ENCODE data around the gene MGAT5.

The MGAT5 gene

DNA sequence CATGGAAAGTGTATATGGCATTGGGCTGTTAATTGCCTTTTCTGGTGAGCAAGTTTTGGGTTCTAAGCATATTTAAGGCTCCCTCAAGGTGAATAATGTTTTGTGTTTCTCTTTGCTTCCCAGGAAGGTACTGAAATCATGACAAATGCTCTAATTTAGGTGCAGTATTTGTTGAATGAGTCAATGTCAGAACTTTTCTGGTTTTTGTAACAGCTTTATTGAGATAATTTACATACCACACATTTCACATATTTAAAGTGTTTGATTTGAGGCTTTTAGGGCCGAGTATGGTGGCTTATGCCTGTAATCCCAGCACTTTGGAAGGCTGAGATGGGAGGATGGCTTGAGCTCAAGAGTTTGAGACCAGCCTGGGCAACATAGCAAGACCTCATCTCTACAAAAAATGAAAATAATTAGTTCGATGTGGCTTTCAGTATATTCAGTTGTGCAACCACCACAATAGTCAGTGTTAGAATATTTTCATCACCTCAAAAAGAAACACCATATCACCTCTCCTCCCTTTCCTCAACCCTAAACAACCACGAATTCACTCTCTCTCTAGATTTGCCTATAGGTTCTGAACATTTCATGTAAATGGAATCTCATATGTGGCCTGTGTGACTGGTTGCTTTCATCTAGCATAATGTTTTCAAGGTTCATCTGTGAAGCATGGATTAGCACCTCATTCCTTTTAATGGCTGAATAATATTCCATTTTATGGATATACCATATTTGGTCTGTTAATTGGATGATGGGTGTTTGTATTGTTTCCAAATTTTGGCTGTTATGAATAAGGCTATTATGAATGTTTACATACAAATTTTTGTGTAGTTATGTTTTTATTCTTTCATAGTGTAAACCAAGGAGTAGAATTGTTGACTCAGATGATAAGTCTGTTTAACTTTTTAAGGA, 54.9 kb downstream of the MGAT5 start:
- DNase-seq = no peak

DNA sequence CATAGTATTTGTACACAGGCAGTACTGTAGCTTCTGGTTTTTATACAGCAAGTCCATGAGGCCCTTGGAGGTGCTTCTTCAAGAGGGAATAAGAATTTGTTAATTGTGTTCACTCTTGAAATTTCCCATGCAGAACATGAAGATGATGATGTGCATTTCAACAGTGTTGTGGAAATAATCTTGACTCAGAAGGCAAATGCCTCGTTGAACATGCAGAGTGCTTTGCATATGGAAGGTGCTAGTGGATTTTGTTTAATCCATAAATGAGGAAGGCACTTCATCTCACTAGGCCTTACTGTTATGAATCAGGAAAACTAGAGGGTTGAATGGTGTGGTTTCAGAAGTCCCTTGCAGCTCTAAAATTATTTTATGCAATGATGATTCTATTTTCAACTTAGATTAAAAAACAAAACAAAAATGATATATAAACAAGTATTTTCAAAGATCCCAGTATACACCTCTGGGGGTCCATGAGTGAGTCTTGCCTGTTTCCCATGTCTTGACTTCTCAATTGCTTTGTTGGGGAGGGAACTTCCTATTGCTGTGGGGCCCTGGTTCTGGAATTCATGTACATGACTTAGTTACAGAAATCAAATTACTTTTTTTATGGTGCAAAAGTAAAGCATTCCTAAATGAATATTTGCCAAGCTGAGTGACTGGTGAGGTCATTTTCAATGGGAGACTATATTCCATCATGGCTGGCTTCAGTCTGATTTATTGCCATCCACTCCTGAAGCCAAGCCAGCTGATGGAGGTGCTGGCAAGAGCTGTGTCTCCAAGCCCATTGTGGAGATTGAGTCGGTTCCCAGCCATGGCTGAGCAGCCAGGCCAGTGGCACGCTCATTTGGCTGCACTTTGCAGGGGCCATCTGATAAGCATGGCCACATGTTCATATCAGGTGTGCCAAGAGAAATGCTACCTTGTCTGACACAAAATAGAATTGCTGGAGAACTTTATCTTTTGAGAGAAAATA, 56.5 kb downstream of the MGAT5 start:
- no peak for DNase-seq

DNA sequence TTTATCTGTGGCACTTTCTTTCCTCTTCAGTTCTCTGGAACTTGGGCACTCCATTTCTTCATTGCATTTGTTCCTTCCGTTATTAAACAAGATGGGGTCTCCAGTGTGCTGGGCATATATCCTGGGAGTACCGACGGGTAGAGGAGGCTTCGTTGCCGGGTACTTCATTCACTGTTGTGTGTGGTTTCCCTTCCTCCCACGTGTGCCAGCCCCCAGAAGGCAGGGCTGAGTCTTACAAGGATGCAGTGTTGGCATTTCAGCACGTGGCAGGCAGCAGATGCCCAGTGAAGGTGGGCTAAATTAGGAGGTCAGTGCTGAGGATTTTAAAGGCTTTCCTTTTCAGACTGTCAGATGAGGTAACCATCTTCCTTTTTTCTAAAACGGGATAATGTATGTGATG, 58.6 kb downstream of the MGAT5 start:
- no peak for DNase-seq

DNA sequence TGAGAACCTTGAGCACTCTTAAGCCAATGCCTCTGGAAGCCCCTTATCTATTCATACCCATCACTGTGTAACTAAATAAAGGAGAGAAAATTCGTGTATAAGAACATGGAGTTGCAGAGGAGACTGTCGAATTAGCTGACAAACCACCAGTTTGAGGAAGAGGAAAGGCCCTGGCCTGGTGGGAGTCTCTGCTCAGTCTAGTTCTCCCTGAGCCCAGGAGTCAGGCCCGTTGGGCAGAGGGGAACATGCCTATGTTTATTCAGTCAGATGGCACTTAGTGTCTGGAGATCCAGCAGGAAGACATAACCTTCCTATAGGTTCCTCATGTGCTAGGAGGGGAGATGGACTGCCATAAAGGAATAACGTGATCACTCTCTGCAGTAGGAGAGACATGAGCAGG, 60.3 kb downstream of the MGAT5 start:
- no peak for DNase-seq

DNA sequence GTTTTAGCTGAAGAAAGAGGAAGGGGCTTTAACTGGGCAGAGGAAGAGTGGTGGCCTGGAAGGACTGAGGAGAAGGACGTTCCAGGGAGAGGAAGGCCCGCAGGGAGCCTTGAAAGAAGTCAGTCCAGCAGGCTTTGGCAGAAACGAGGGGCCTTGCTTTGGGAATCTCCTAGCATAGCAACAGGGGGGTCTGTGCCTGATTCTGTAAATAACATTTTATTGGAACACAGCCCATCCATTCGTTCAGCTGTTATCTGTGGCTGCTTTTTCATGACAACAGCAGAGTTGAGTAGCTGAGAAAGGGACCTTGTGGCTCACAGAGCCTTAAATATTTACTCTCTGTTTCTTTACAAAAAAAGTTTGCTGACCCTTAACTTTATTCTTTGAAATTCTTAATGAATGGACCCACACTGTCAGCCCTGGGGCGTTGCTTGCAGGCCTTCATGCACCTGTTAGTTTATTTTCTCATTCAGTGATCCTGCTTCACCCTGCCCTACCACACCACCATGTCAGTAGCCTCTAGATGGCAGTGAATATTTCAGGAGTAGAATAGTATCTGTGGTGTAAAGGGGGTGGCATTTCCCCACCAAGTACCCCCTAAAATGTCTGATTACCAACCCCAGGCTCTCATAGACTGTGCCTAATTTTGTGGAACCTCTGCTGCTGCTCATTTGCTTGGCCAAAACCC, 61.0 kb downstream of the MGAT5 start:
- DNase-seq = no peak

DNA sequence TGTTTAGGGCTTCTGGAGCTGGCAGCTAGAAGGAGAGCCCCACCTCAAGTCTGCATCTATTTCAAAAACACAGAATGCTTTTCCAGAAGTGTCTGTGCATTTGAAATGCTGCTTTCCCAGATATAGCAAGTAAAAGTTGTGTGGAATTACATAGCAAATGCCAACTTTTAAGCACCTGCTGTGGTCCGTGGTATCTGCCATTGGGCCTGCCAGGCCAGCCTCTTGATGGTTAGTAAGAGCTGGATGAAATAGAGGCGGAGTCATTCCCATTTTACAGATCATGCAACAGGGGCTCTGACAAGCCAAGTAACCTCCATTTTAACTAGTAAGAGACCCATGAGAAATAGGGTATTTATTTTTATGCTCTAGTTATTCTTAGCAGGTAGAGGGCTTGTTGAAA, 61.6 kb downstream of the MGAT5 start:
- DNase-seq = no peak

DNA sequence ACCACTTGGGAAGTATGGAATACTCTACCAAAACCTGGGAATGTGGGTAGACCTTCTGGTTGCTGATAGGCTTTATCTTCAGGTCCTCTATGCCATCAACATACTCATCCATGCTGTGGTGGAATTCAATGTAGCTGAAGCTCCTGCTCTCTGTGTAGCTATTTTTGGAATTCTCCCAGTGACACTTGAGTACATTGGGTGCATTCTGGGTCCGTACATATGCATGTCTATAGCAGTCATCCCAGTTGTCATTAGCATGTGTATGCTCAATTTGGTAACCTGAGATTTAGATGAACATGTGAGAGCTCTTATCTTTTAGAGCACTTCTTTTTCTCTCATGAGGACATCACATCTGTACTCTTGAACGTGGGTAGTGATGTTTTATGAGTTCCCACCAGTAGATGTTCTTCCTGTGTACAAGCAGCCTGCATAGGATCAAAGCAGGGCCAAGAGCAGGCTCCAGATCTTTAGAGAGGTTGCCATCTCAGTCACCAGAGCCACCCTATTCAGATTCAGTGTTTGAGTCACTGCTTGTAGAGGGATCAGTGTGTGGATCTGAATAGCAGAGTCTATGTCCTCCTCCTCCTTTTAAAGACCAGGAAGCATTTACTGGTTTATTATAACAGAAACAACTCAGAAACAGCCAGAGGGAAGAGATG, 65.9 kb downstream of the MGAT5 start:
- no peak for DNase-seq

DNA sequence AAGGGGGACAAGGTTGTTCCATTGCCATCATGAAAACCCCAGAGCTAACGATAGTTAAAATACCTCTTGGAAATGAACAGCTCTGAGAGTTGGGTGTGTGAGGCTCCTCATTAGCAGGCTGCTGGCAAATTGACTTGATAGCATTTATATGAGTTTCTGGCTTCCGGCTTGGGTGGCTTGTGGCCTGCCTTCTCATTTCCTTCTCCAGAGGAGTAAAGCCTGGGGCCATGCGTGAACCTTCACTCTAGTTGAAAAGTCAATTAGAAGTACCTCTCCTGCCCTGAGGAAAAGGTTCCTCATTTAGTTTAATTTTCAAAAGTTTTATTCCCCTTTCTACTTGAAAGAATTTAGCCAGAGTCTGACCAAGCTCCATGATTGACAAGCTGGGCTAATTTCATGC, 67.1 kb downstream of the MGAT5 start:
- no peak for DNase-seq

DNA sequence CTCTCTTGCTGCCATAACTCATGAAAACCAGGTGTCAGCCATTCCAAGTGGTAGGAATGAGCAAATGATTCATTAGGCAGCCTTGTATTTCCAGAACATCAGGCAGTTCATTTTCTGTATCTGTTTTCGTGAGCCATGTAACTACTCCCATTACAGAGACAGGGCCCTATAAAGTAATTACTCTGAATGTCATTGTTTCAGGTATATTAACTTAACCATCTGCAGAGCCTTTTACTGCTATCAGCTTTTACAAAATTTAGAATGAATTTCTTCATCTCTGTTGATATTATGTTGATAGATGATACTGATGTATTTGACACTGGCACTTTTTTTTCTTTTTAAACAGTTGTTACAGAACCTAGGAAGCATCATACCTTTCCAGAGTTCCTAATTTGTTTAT, 69.9 kb downstream of the MGAT5 start:
- DNase-seq = no peak

DNA sequence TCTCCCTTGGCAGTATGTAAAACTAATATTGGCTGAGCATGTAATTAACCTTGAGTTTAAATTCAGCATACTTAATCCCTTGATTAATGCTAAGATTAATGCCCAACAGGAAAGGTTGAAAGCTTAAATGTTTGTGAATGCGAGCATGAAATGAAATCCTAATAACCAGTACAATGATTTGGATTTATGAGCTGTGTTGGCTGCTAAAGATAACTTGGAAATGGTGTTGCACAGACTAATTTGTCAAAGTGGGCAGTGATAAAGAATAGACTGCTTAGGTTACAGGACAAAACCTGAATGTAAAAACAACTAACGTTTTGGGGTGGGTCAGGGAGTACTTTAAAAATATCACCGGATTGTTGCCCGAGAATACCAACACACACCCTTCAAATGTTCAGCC, 70.6 kb downstream of the MGAT5 start:
- DNase-seq = no peak

DNA sequence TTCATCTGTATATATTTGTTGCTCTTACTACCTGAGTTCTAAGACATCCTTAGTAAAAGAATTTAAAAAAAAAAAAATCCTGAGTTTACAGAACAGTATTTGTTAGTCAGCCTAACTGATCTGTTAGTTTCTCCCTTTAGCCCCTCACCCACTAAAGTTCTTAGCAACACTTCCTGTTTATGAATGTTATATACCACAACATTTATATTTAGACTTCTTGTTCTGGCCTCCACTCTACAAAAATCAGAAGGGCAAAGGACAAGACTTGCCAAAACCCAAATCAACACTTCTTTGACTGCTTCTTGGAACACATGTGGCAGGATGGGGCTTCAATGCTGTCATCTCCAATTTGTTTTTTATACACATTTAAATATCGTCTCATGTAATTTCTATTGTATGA, 71.1 kb downstream of the MGAT5 start:
- no peak for DNase-seq

DNA sequence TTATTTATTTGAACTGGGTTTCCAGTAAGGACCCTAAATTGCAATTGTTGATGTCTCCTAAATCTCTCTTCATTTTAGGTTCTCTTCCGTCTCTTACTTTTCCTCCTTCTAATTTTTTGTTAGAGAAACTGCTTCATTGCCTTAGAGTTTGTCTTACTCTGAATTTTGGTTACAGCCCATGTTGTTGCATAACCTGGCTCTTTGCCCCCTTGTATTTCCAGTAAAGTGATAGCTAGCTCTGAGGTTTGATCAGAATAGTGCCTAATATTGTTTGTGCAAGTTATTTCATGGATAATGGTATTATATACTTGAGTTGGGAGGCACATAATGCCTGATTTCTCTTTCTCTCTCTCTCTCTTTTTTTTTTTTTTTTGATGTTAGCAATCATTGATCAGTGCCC, 71.8 kb downstream of the MGAT5 start:
- DNase-seq = no peak

DNA sequence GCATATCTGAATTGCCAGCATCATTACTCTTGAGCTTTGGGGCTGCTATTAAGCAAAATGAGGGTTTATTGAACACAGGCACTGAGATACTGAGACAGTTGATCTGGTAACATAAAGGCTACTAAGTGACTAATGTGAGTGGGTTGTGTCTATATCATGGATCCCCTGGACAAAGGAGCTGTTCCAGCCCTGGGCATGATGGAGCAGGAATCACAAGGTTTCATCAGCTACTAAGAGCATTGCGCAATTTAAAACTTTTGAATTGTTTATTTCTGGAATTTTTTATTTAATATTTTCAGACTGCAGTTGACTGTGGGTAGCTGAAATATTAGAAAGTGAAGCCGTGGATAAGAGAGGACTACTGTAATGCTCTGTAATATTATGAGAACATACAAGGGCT, 73.5 kb downstream of the MGAT5 start:
- no peak for DNase-seq

DNA sequence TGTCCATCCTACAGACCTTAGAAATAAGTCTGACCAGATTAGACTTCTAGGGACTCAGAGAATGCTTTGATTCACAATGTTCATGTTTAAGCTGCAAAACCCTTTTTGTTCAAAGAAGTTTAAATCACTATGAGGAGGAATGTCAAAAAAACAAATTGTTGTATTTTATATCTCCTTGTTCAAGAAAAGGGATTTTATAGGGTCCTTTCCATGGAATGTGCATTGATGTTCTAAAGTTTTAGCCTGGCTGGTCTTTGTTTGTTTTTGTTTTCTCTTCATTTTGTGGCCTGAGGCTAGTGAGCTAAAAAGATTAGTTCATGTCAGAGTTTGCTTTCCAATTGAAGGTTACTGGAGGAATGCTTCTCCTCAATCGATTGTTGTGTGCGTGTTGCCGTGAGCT, 77.2 kb downstream of the MGAT5 start:
- DNase-seq = no peak

DNA sequence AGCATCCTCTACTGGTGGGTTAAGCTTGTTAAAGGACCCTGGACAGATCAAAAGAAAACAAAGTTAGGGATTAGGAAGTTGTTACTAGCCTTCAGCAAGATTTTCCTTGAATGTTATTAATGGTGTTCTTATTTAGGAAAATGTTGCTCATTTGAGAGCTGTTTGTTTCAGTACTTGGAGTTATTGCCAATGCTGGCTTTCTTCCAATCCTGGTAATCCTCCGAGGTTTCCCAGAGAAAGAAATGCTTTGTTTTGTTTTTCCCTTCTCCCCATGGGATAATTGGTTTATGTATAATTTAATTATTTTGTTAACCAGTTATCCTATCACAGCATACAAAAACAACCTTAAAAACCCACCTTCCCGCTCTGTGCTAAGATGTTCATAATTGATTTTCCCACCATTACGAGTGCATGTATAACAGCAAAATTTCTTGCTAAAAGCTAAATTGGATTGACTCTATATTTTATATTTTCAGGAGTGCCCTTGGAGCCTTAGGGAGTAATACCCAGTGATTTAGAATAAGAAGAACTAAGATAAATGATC, 79.8 kb downstream of the MGAT5 start:
- DNase-seq = no peak

DNA sequence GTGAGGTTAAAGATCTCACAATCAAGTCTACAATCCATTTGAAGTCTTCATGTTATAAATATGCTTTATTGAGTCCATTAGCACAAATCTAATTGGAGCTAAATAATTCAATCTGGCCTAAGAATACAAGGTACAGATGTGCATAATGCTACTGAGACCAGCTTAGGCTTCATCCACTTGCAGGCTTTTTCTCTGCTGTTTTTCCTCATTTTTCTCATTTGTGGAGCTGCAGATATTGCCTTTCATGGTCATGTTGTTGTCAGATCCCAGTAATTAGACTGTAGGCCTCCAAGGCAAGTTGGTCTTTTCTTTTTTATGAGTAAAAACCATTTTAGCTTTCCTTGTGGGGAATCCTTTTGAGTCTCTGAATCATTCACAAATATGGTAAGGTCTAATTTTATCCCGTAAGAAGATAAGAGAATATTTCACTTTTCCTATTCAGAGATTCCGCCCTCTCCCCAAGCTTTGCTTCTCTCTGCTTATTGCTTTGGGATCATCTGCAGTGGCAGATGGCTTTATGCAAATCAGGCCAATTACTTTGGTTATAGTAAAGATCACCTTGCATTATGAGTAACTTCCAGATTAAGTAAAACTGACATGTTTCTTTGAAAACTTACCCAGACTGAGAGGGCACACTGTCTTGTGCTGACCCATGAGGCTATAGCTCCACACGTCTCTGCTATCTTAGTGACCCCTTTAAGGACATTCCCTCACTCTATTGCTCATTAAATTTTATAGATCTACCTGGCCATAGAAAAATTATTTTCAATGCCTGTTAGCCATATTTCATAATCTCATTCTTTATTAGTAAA, 80.9 kb downstream of the MGAT5 start:
- no peak for DNase-seq

DNA sequence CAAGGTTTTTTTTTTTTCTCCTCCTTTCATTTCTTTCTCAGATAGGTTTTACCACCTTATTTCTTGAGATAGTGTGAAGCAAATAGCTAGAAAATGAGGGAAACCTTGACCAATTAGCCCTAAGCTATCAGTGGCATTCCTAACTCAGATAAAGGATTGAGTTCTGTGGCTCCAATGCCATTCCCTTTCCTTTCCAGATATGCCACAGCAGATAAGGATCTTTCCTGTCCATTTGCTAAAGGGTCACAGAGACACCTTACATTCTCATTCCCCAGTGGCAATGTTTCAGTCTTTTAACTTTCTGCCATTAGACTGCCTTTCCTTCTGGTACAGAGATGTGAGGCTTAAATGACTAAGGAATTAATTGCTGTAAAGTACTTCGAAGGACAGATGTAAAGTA, 81.7 kb downstream of the MGAT5 start:
- no peak for DNase-seq

DNA sequence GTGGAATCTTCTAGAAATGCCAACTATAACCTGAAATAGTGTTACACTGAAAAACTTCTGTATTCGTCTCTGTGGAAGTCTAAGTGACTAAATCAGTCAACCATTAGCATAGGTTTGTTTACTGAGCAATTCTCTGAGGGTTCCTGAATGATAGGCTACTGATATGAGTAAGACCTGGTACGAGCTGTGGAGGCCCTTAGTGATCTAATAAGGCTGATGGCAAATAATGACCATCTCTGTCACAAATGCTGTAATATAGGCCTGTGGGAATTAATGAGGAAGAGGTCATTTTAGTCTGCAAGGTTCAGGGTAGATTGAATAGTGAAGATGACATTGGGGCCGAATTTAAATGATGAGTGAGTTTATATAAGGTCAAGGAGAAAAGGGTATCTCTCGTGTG, 82.5 kb downstream of the MGAT5 start:
- no peak for DNase-seq

DNA sequence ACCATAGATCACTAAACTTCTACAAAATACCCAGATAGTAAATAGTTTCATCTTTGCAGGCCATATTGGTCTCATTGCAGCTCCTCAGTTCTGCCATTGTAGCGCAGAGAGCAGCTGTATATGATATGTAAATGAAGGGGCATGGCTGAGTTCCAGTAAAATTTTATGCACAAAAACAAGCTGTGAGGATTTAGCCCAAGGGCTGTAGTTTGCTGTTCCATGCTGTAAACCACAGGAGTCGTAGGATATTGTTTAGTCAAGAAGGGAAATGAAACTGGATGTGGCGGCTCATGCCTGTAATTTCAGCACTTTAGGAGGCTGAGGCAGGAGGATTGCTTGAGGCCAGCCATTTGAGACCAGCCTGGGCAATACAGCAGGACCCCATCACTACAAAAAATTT, 83.0 kb downstream of the MGAT5 start:
- DNase-seq = no peak

DNA sequence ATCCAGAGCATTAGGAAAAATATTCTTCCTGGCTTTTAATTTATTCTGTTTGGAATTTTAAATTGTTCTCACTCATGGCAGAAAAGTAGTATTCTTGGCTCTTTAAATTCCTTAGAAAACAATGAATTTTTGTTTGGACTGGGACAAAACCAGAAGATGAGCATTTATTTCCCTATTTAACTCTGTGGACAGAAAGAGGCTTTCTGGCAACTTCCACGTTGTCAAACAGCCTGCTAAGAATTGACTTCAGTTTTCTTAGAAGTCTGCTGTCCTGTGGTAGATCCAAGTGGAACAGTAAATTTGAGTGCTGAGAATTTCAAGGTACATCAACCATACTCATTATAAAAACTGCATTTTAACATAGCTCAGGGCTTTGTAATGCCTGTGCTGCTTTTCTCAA, 83.8 kb downstream of the MGAT5 start:
- no peak for DNase-seq

DNA sequence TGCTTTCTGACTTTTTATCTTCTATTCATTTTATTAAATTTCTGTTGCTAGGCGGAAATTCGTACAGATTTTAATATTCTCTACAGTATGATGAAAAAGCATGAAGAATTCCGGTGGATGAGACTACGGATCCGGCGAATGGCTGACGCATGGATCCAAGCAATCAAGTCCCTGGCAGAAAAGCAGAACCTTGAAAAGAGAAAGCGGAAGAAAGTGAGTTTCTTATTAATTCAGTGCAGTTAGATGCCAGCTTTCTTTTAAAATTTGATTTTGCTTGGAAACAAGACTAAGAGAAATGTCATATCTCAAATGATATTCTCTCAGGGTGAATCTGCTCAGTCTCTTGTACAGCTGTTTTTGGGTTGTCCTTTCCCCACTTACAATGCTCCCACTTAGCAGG, 84.3 kb downstream of the MGAT5 start:
- no peak for DNase-seq

DNA sequence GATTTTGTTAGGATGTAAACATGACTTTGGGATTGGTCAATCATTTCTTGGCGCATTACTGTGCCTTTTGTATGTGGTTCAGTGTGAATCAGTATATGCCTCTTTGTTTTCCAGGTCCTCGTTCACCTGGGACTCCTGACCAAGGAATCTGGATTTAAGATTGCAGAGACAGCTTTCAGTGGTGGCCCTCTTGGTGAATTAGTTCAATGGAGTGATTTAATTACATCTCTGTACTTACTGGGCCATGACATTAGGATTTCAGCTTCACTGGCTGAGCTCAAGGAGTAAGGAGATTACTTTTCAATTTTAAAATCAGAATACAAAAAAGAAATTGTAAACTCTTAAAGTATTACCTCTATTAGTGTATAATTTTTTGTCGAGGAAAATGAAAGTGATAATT, 87.6 kb downstream of the MGAT5 start:
- no peak for DNase-seq
